ENCODE results near the gene RAB3C. TPM values are rescaled to one million over a fixed set of nuclear protein-coding genes. Genes with fewer than 3 reads are reported as not detected.

The RAB3C gene
- total RNA-seq, 4 donors from 2014 or later = 0.09 to 0.38 (median 0.21) TPM; not detected in 1

- TF ChIP-seq POLR2A (IDR thresholded peaks at IDR 0.05) (no peak), CTCF (IDR thresholded peaks at IDR 0.05) (no peak)
- no peaks in the 10 kb centered on the region for H3K36me3 ChIP-seq
- no peaks in the 10 kb centered on the region for H3K9me3 ChIP-seq
- peaks cover 0 to 5% (median 0%) of the 10 kb centered on the region in 4 donors for H3K27me3 ChIP-seq
- no peak for DNase-seq
- no peak overlapping the region for H3K4me3 ChIP-seq
- H3K4me1 ChIP-seq = no peaks in the 10 kb centered on the region
- no peak overlapping the region for H3K27ac ChIP-seq
- intact Hi-C loops (cut with DNase I) = no loop called here
Measured at GRCh38 chr5:58797021-58797420, 214.1 kb downstream of the RAB3C start.

- Histone ChIP-seq H3K4me3 (no peak overlapping the region), H3K27ac (no peak overlapping the region), H3K36me3 (no peaks in the 10 kb centered on the region), H3K4me1 (no peaks in the 10 kb centered on the region), H3K9me3 (no peaks in the 10 kb centered on the region), H3K27me3 (peaks cover 0 to 23% (median 2%) of the 10 kb centered on the region in 4 donors)
- intact Hi-C loops (cut with DNase I) = no loop called here
- no peak for TF ChIP-seq CTCF (IDR thresholded peaks at IDR 0.05)
- no peak for TF ChIP-seq POLR2A (IDR thresholded peaks at IDR 0.05)
- no peak for DNase-seq
- WGBS, 2 donors = 67 to 73% methylated on average over 7 of the region's 7 CpGs
Measured at GRCh38 chr5:58800356-58800755, 217.5 kb downstream of the RAB3C start.

GRCh38 chr5:58800861-58801540 is 218.1 kb downstream of the RAB3C start:
- TF ChIP-seq CTCF (IDR thresholded peaks at IDR 0.05) (no peak), POLR2A (IDR thresholded peaks at IDR 0.05) (no peak)
- 67% methylated on average over 5 of the region's 5 CpGs for WGBS, 2 donors
- DNase-seq = no peak
- intact Hi-C loops (cut with DNase I) = no loop called here
- peaks cover 0 to 24% (median 2%) of the 10 kb centered on the region in 4 donors for H3K27me3 ChIP-seq
- no peaks in the 10 kb centered on the region for H3K9me3 ChIP-seq
- H3K4me1 ChIP-seq = no peaks in the 10 kb centered on the region
- H3K27ac ChIP-seq = no peak overlapping the region
- H3K4me3 ChIP-seq = no peak overlapping the region
- H3K36me3 ChIP-seq = no peaks in the 10 kb centered on the region

- intact Hi-C loops (cut with DNase I) = no loop called here
- Histone ChIP-seq H3K36me3 (no peaks in the 10 kb centered on the region), H3K9me3 (no peaks in the 10 kb centered on the region), H3K4me3 (no peak overlapping the region), H3K4me1 (no peaks in the 10 kb centered on the region), H3K27ac (no peak overlapping the region), H3K27me3 (peaks cover 0 to 32% (median 2%) of the 10 kb centered on the region in 4 donors)
- TF ChIP-seq POLR2A (IDR thresholded peaks at IDR 0.05) (no peak), CTCF (IDR thresholded peaks at IDR 0.05) (no peak)
- DNase-seq = no peak
Measured at GRCh38 chr5:58803056-58803455, 220.2 kb downstream of the RAB3C start.

GRCh38 chr5:58804291-58804690 is 221.4 kb downstream of the RAB3C start:
- DNase-seq = no peak
- Histone ChIP-seq H3K27me3 (peaks cover 0 to 33% (median 2%) of the 10 kb centered on the region in 4 donors), H3K36me3 (no peaks in the 10 kb centered on the region), H3K27ac (no peak overlapping the region), H3K4me3 (no peak overlapping the region), H3K9me3 (no peaks in the 10 kb centered on the region), H3K4me1 (no peaks in the 10 kb centered on the region)
- intact Hi-C loops (cut with DNase I) = no loop called here
- TF ChIP-seq CTCF (IDR thresholded peaks at IDR 0.05) (no peak), POLR2A (IDR thresholded peaks at IDR 0.05) (no peak)
